NCI-H524 treated with DMSO at 0.1 percent for 48 hours (cell line): ENCODE data around the gene TTI1.
A peak's percentile ranks its signal among the peaks of the same experiment; 100 is the strongest.

ENCODE experiments used
- DNase-seq: peaks from one replicate; lab custom pipeline; 2025; lab: John Stamatoyannopoulos, UW

The TTI1 gene

GRCh38 chr20:38033330-38034107, at the start of gene TTI1, which contains the start of gene RPRD1B:
Gene TTI1, minus strand, starts transcription at chr20:38033456. Its CDS starts 19,640 bp downstream, at chr20:38013816.
Gene RPRD1B, plus strand, starts transcription at chr20:38033746. Its CDS starts 202 bp downstream, at chr20:38033948.
- DNase-seq, result peak; percentile 77

DNA sequence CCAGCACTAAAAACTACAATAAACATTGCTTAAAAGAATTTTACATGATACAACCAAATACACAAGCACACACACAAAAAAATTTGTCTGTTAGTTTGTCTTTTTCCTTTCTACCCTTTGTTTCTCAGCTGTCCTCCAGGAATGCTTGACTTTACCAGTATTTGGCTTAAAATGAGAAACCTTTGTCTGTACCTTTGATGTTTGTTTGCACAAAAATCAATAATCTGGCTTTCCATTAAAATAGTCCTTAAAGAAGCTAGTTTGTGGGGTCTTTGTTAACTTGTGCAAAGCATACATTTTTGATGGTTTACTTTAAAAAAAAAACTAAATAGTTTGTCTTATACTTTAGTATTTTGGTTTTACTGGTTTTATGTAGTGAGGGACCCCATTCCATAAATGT, 49.6 kb upstream of the TTI1 start:
- no peak for DNase-seq

DNA sequence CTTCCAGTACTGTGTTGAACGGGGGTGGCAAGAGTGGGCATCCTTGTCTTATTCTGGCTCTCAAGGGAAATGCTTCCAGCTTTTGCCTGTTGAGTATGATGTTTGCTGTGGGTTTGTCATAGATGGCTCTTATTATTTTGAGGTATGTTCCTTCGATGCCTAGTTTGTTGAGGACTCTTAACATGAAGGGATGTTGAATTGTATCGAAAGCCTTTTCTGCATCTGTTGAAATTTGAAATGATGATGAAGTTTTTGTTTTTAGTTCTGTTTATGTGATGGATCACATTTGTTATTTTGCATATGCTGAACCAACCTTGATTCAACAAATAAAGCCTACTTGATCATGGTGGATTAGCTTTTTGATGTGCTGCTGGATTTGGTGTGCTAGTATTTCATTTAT, 48.3 kb upstream of the TTI1 start:
- DNase-seq, result no peak

DNA sequence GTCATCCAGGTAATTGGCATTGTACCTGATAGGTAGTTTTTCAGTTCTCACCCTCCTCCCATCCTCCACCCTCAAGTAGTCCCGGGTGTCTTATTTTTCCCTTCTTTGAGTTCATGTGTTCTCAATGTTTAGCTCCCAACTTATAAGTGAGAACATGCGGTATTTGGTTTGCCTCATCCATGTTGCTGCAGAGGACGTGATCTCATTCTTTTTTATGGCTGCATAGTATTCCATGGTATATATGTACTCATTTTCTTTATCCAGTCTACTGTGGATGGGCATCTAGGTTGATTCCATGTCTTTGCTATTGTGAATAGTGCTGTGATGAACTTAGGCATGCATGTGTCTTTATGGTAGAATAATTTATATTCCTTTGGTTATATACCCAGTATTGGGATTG, 46.1 kb upstream of the TTI1 start:
- DNase-seq, result no peak

- DNase-seq, result no peak
Observed at GRCh38 chr20:38078084-38078483, 44.8 kb upstream of the TTI1 start.

- no peak for DNase-seq
Observed at GRCh38 chr20:38076548-38076947, 43.3 kb upstream of the TTI1 start.

- no peak for DNase-seq
Observed at GRCh38 chr20:38075161-38075998, 42.1 kb upstream of the TTI1 start.

DNA sequence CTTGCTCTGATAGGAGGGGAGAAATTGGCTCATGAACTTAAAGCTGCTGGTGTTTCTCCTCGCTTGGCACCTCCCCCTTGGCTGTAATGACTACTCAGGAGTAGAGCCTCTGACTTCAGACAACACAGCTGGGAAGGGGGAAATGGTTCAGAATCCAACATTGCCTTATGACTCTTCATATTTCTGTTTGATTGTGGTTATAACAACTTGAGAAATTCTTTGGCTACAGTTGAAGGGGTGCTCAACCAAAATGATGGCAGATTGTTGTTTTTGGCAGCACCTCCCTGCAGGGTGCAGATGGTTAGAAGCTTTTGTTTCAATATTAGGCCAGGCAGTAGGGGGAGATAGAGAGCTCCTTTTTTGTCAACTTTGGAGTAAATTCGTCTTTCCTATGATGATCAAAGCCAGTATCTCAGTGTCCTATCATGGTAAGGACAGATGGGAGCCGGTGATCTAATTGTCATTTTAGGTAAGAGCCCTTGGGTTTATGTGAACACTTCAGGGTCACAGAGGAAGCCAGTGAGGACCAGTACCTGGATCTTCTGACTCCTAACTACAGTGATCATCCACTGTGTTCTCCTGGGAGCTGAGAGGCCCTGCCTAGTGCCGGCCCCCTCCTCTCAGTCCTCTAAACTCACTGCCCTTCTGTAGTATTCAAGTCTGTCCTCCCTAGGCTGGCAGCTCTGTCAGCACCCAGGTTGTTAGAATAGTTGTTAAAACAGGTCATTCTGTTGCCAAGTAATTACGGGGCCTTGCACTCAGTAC, 40.2 kb upstream of the TTI1 start:
- peak; percentile 82 for DNase-seq

DNA sequence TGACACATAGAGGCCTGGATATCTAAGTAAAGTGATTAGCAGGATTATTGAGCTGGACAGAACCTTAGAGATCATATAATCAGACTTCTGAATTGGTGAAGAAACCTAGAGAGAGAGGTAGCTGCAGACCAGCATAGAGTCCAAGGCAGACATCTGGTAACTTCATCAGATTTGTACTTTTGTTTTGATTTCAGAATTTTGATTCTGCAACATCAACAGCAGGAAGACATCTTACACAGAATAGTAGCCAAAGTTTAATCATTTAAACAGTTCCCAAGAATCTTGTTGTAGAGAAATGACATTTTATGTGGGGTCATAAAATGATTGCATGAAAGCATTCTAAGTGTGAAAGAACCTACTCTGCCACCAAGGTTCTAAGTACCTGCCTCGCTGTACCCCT, 39.6 kb upstream of the TTI1 start:
- no peak for DNase-seq

GRCh38 chr20:38067717-38068365, 34.6 kb upstream of the TTI1 start:
- peak; percentile 98 for DNase-seq

DNA sequence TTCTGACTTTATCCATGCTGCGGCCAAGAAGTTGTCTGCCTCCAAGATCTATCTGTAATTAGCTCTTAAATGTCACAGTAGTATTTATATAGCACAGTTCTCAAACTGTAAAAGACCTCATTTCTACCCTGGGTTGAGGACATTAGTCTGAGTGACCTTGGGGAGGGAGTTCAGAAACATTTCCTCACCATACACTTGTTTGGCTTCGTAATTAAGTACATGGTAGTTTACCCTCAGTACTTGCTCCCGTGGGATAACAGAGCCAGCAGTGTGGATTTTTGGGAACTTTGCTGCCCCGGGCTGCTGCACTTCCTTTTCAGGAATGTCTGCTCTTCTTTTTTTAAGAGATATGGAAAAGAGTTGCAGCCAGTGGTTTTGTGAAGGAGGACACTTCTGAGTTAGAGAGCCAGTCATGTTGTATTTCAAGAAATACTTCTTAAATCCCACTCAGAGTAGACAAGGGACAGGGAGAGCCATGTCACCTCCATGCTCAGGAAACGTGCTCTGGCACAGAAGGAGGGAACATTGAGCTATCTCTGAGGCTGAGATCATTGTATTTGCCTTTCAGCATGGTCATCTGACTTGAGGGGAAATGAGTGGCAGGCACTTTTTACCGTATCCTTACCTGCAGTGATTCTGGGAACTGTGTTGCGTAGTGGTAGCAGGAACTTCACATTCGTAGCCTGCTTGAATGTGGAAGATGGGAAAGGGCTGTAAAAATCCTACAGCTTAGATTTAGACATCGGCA, 33.9 kb upstream of the TTI1 start:
- no peak for DNase-seq

DNA sequence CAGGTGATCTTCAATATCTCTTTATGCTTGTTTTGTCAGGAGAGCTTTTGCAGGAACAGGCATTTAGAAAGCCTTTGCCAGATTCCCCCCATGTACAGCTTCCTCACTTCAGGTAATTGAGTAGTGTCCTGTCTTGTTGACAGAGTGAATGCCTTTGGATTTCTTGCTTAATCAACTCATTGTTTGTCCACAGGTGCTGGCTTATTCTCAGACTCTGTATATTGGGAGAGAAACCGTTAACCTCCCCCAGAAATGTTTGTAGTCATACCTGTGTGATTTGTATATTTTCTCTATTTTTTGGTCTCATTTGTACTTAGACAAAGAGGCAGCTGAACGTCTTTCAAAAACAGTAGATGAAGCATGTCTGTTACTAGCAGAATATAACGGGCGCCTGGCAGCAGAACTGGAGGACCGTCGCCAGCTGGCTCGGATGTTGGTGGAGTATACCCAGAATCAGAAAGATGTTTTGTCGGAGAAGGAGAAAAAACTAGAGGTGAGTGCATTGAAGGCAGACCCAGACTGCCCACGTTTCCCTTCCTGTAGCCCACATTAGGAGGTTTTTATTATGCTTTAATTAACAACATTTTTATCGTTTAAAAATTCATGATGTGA, 32.6 kb upstream of the TTI1 start:
- DNase-seq, result no peak

DNA sequence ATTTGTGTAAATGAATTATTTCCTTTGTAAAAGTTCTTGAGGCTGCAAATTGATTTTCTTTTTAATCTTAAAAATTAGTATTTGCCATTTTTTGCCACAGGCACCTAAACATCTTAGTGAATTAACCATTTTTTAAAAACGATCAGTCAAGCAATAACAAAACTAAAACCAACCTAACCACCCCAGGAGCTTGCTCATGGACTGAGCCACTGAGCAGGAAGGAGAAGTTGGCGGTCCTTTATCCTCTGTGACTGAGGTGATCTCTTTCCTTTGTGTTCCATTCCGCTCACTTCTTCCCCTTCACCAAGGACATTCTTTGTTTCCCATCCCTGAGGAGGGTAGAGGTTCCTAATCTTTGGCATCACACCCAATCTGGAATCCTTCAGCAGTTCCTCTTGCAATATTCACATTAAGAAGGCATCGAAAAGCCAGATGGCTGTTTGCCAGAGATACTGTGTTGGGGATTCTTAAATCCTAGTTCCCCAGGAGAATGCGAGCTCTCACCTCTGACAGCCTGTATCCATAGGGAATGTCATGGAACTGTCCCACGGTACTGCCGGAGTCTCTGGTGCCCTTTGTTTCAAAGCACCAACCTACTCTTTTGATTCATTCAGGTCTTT, 30.8 kb upstream of the TTI1 start:
- no peak for DNase-seq

GRCh38 chr20:38062890-38063289, 29.6 kb upstream of the TTI1 start:
- DNase-seq, result no peak

- no peak for DNase-seq
Observed at GRCh38 chr20:38061109-38061508, 27.9 kb upstream of the TTI1 start.

DNA sequence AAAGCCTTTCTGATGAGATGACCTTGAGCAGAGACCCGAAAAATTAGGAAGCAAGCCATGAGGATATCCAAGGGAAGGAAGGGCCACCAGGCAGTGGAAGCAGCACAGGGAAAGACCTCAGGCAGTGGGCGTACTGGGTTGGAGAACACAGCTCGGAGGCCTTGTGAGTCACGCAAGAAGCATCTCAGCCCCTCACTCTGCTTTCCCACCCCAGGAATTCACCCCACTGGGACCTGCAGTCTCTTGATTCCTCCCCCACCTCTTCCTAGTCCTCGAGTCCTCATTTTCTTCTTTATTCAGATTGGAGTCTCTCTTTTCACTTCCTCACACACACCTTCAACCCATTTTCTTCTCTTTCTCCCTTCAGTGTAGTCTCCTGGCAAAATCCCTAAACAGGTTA, 27.3 kb upstream of the TTI1 start:
- DNase-seq, result no peak

GRCh38 chr20:38059832-38060231, 26.6 kb upstream of the TTI1 start:
- DNase-seq, result no peak

DNA sequence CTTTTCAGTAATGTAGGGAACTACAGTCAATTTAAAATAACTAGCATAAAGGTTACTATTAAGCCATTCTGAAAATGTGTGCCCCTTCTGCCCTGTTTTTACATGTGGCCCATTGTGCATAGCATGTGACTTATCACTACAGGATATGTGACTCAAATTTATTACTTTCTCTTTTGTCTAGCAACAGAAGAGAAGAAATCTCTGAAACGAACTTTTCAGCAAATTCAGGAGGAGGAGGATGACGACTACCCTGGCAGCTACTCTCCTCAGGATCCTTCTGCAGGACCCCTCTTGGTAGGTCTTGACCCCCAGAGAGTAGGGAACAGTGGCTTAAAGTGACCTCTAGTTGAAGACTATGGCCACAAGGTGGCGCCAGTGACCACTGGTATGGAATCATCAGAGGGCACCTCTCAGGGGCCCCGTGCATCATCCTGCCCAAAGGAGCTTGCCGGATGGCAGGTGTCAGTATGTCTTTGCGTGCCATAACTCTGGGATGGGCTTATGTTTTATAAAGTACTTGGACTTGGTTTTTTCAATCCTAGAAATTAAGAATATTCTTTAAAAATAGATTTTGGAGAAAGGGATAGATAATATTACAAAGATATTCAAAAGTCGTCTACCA, 24.2 kb upstream of the TTI1 start:
- DNase-seq, result no peak

GRCh38 chr20:38055848-38056247, 22.6 kb upstream of the TTI1 start:
- no peak for DNase-seq

DNA sequence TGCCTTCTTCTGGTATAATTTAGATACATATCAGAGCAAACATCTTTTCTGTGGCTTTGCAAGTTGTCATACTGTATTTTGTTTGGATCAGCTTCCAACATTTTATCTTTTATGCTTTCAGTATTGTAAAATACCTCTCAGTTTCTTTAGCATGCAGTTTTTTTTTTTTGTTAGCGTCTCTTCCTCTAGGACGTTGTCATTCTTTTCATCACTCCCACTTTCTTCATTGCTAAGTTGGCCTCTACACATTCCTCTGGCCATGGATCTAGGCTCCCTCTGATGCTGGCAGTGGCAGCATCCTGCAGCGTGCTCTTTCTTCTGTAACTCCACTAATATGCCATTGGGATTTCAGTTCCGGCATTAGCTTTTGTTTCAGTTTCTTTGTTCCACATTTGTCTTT, 22.0 kb upstream of the TTI1 start:
- DNase-seq, result no peak
